Measurements from ENCODE around the gene MPP3.

DNA sequence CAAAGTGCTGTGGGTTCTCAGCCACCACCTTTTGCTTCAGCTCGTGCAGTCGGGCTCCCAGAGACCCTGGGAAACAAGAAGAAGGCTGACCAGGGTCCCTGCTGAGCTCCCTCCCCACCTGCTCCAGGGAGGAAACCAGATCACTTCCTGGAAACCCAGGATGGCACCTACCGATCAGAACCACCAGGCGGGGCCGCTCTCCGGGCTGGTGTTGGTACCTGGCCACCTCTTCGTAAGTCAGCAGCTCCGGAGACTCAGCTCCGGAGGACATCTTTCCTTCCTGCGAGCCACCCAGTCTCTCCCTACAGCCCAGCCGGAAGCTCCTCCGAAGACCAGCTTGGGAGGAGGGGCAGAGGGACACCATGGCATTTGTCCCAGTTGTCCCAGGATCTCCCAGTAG is 18.9 kb downstream of the MPP3 start:
- TF ChIP-seq, protein P1, sequence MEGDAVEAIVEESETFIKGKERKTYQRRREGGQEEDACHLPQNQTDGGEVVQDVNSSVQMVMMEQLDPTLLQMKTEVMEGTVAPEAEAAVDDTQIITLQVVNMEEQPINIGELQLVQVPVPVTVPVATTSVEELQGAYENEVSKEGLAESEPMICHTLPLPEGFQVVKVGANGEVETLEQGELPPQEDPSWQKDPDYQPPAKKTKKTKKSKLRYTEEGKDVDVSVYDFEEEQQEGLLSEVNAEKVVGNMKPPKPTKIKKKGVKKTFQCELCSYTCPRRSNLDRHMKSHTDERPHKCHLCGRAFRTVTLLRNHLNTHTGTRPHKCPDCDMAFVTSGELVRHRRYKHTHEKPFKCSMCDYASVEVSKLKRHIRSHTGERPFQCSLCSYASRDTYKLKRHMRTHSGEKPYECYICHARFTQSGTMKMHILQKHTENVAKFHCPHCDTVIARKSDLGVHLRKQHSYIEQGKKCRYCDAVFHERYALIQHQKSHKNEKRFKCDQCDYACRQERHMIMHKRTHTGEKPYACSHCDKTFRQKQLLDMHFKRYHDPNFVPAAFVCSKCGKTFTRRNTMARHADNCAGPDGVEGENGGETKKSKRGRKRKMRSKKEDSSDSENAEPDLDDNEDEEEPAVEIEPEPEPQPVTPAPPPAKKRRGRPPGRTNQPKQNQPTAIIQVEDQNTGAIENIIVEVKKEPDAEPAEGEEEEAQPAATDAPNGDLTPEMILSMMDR (IDR thresholded peaks at IDR 0.05): no peak
- no peak for TF ChIP-seq POLR2A (IDR thresholded peaks at IDR 0.05)
- TF ChIP-seq EP300 (IDR thresholded peaks at IDR 0.05): no peak

All from ovary (tissue), 3 donors.